Measurements from ENCODE around the gene GBA3. TPM values are rescaled to one million over a fixed set of nuclear protein-coding genes. Genes with fewer than 3 reads are reported as not detected.

GBA3 gene
- total RNA-seq, 3 donors from 2014 or later: 4.0 to 9.0 (median 8.1) TPM

DNA sequence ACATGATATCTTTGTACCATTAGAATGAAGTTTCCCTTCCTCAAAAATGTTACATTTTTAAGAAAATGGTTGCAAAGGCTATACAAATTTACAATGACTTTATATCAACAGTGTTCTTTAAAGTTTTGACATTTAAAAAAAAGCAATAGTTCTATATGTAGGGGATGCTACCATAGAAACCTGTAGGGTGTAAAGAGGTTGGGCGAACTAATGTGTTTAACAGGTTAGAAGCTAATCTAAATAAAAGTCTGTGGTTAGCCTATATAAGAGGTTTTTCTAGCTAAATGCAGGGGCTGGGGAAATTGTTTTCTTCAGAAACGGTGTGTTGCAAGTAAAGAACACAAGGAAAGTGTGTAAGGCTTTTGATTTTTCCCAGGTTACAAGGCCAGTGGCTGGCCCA is 73.3 kb downstream of the GBA3 start:
- no peak for TF ChIP-seq CTCF (IDR thresholded peaks at IDR 0.05)
- DNase-seq (no peak), ATAC-seq (no peak)
- H3K36me3 ChIP-seq (ENCODE audit: low read depth): no peaks in the 10 kb centered on the region
- no peak overlapping the region for H3K4me3 ChIP-seq
- intact Hi-C loops (cut with DNase I, micrococcal nuclease): no loop called here
- no peaks in the 10 kb centered on the region for H3K4me1 ChIP-seq (ENCODE audit: low read depth)
- peaks cover 4% of the 10 kb centered on the region for H3K9me3 ChIP-seq

GRCh38 chr4:22778547-22779163 is 85.9 kb downstream of the GBA3 start:
- DNase-seq (no peak), ATAC-seq (no peak)
- Histone ChIP-seq H3K4me1 (ENCODE audit: low read depth) (no peaks in the 10 kb centered on the region), H3K4me3 (no peak overlapping the region), H3K36me3 (ENCODE audit: low read depth) (no peaks in the 10 kb centered on the region), H3K9me3 (no peaks in the 10 kb centered on the region)
- intact Hi-C loops (cut with DNase I, micrococcal nuclease): no loop called here
- TF ChIP-seq CTCF (IDR thresholded peaks at IDR 0.05): no peak

GRCh38 chr4:22780317-22780716 is 87.6 kb downstream of the GBA3 start:
- no peak for TF ChIP-seq CTCF (IDR thresholded peaks at IDR 0.05)
- Histone ChIP-seq H3K36me3 (ENCODE audit: low read depth) (no peaks in the 10 kb centered on the region), H3K4me3 (no peak overlapping the region), H3K9me3 (no peaks in the 10 kb centered on the region), H3K4me1 (ENCODE audit: low read depth) (no peaks in the 10 kb centered on the region)
- ATAC-seq (no peak), DNase-seq (no peak)
- intact Hi-C loops (cut with DNase I, micrococcal nuclease): no loop called here

DNA sequence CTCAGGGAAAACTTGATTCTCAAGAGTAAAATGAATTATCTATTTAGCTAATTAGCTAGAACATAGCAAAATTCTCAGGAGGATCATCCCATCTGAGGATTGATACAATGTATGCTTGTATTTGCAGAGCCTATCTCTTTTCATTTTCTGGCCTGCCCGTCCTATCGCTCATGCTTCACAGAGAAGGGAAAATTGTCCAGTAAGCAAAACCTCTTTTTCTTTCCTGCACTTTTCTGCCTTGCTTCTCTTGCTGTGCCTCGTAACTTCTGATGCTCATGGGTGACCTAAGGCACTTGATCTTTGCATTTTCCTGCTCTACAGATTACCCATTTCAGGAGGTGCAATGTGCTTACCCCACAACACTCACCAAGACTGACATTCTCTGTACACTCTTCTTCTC is 88.1 kb downstream of the GBA3 start:
- DNase-seq: no peak
- no peak for TF ChIP-seq CTCF (IDR thresholded peaks at IDR 0.05)
- intact Hi-C loops (cut with DNase I, micrococcal nuclease): no loop called here

DNA sequence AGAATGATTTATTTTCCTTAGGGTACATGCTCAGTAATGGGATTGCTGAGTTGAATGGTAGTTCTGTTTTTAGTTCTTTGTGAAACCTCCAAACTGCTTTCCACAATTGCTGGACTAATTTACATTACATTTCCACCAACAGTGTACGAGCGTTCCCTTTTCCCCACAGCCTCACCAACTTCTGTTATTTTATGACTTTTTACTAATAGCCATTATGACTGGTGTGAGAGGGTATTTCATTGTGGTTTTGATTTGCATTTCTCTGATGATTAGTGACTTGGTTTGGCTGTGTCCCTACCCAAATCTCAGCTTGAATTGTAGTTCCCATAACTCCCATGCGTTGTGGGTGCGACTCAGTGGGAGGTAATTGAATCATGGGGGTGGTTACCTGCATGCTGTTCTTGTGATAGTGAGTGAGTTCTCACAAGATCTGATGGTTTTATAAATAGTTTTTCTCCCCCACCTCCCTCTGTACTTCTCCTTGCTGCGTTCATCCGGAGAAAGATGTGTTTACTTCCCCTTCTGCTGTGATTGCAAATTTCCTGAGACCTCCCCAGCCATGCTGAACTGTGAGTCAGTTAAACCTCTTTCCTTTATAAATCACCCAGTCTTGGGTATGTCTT is 95.1 kb downstream of the GBA3 start:
- no peak for DNase-seq
- no peak for ATAC-seq
- intact Hi-C loops (cut with DNase I, micrococcal nuclease): no loop called here
- no peaks in the 10 kb centered on the region for H3K36me3 ChIP-seq (ENCODE audit: low read depth)
- TF ChIP-seq CTCF (IDR thresholded peaks at IDR 0.05): no peak
- no peaks in the 10 kb centered on the region for H3K4me1 ChIP-seq (ENCODE audit: low read depth)
- no peaks in the 10 kb centered on the region for H3K9me3 ChIP-seq
- no peak overlapping the region for H3K4me3 ChIP-seq

More for the DNA sequence above, 88.1 kb downstream of the GBA3 start:
- H3K36me3 ChIP-seq (ENCODE audit: low read depth): no peaks in the 10 kb centered on the region
- no peaks in the 10 kb centered on the region for H3K4me1 ChIP-seq (ENCODE audit: low read depth)
- H3K9me3 ChIP-seq: no peaks in the 10 kb centered on the region
- no peak overlapping the region for H3K4me3 ChIP-seq
- no peak for ATAC-seq
